H4 (cell line): Measurements from ENCODE around the gene RAC2. TPM values are rescaled to one million over a fixed set of nuclear protein-coding genes. Genes with fewer than 3 reads are reported as not detected.

ENCODE experiments used
- DNase-seq: peaks from one replicate; pipeline ENCODE4 v3.0.0-alpha.2; 2015; ENCODE audit warnings: low spot score
- total RNA-seq: library from RNA; depleted of rRNA; stranded (reverse); fragments of >200 nt; shearing (Covaris generic); gene quantifications from 2 replicates; pipeline ENCODE4 v1.2.3, GENCODE V29; 2014; rRNA removed

The RAC2 gene
- total RNA-seq: 15.5 and 20.9 TPM in 2 replicates

DNA sequence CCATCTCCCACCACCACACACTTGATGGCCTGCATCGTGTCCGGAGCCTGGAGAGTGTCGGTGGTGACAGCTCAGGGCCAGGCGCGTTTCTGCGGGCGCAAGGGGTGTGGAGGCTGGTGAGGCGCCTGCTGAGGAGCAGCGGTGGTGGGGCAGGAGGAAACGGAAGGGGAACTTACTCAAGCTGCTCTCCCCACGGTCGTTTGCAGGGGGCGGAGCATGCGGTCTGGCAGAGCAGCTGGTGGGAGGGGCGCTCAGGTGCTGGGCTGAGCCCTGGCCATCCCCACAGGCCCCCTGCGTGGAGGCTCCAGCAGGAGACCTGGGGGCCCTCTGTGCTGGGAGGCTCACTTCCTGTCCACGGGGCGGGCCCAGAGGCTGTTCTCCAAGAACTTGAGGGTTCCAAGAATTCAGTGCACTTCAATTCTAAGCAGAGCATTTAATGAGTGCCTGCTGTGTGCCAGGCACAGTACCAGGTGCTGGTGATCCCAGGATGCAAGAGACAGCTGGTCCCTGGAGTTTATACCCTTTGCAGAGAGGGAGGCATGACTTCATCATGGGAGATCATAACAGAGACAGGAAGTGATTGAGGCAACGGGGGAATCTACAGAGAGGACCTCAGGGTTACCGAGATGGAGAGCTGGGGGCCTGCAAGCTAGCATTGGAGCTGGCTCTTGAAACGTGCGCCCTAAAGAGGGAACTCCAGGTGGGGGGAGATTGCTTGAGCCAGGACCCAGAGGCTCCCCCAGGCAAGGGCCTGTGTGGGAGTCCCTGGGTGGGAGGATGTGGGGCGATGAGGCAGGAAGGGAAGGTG, at the start of gene RAC2:
TSS of gene RAC2 (minus strand) at position 156 of the 808 bp plus-strand sequence. CDS start at position 35, 121 bp downstream.
- peak; percentile 61 for DNase-seq

DNA sequence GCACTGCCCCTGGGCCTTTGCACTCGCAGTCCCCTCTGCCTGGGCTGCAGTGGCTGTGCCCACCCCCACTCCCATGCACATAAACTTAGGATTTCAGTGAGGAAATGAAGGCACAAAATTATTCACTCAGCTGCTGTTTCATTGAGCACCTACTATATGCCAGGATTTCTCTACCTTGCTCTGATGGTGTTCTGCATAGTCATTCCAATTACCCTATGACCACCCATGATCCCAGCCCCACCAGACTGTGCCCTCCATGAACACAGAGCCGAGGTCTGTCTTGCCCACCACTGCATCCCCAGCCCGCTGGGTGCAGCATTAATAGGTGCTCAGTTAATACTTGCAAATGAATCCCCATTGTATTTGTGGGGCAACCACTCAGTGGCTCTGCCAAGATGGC, 49.1 kb upstream of the RAC2 start:
- DNase-seq: no peak

DNA sequence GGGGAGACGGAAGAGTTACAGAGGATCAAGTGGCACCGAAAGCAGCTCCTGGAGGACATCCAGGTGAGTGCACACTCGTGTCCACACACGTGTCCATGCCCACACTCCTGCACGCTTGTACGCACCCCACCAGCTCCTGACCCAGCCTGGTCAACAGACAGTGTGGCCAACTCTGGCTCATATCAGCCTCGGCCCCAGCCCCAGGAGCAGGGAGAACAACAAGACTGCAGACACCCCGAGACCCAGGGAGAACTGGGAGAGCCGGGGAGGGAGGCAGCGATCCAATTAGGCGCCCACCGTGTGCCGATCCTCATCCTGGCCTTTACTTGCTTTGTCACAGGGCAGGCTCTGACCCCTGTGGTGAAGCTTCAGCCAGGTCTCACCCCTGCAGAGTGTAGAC, 48.6 kb upstream of the RAC2 start:
- no peak for DNase-seq

DNA sequence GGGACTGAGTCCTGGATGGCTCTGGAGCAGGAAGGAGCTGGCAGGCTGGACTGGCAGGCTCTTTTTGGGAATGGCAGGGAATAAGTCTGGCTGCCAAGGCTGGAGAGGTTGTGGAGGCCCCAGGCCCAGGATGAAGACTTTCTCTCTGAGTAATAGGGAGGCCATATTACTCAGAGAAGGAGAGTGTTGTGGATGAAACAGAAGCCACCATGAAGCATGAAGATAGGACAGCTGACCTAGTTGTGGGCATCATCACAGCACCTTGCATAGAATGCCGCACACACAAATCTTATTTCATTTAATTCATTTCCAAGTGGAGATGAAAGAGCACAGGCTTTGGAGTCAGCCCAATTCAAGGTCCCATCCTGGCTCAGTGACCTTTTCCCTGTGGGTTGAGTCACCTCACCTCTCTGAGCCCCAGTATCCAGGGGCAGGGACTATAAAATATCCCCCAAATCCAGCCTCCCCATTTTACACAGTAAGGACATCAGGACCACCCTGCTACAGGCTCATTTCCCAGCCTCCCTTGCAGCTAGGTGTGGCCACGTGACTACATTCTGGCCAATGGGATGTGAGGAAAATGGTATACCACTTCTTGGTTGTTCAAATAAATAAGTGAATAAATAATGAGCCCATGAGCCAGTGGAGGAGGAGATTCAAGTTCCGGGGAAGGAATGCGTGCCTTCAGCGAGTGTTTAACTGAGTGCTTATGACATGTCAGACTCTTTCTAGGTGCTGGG, 47.7 kb upstream of the RAC2 start:
- DNase-seq: no peak

DNA sequence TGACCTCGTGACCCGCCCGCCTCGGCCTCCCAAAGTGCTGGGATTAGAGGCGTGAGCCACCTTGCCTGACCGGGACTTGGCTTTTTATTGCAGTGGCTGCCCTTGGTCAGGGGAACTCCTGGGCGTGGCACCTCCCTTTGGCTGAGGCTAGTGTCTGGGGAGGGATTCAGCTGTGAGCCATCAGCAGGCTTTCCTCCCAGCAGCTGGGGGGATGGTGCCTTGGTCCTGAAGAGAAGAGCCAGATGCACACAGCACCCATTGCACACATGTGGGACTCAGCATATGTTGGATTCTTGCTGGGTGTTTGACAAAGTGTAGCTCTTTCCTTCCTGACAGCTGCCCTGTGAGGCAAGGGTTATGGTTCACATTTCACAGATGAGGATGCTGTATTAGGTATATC, 46.7 kb upstream of the RAC2 start:
- DNase-seq: no peak

DNA sequence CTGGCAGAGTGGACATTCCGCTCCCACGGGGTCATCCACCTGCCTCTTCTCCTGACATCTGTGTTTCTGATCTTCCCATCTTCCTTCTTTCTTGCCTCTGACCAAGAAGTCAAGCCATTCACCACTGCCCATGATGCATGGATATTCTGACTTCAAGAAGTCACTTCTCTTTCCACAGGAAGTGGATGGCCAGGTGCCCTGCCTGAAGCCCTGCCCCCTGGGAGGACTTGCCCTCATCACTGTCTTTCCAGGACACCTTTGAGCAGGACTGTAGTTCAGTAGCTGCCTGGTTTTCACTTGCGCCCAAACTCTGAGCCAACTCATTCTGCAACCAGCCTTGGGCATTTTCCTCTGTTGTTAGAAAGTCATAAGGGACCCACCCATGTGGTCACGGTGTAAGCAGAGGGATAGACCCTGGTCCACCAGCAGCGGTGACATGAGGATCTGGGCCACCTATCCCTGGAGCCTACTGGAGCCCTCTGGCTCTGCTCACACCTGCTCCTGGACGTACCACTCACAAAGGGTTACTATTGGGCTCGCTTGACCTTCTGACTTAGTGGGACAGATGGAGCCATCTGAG, 45.2 kb upstream of the RAC2 start:
- DNase-seq: no peak

DNA sequence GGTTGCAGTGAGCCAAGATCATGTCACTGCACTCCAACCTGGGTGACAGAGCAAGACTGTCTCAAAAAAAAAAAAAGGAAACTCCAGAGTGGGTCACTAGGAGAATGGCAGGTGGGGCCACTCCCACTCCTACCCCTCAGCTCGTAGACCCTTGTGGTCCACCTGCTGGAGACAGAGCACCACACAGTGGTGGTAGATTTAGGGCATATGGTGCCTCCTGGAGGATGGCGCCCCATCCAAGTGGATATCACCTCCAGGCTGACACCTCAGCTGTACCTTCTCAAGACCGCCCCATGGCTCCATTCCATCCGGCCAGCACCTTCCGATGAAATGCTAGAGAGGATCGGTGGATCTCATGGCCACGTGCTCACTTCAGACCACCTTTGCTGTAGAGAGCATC, 44.5 kb upstream of the RAC2 start:
- no peak for DNase-seq

DNA sequence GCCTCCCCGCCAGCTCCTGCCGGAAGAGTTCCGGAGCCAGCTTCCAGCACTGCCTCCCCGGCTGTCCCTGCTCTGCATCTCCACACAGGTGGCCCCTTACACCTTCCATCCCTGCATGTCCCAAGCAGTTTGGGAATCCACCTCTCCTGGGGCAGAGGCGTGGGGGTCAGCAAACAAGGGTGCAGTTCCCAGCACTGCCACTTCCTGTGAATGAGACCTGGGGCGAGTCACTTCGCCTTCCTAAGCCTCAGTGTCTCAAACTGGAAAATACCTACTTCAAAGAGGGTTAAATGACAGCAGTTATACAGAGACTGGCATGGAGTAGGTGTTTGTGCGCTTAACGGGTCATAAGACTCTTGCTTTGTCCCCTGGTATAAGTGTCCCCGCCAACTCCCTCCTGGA, 43.5 kb upstream of the RAC2 start:
- DNase-seq: no peak

DNA sequence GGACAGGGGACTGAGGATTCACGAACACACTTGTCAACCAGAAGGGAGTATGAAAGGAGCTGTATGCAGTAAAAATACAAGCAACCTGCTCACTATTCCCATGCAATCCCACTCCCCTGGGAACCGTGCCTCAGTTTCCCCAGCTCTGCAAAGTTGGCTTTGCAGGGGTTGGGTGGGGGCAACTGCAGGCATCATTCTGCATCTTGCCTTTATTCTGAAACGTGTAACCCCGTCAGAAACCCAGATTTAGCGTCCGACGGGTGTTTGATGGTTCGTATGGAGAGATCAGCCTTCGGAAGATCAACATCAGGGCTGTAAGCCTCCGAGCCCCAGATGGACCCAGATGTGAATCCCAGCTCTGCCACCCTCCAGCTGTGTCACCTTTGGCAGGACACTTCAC, 41.9 kb upstream of the RAC2 start:
- no peak for DNase-seq

DNA sequence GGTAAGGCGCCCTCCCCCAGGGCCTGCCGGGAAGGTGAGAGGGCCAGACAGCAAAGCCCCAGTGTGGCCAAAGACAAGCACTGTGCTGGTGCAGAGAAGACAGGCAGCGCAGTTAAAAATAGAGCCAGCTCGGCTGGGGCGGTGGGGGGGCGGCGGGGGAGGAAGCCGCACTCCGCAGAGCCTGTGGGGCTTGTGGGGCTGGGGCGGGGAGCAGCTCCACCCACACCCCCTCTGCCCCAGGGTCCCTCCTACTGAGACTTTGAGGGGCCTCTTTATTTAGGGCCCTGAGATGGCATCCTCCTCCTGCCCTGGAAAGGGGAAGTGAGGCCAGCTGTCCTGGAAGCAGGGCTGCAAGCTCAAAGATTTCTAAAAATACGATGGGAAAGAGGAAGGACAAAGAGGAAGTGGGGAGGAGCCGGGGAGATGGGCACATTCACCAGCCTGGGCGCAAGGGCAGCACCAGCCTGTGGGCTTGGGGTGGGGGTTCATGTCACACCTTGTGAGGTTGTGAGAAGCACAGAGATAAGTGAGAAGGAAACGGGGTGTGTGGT, 40.8 kb upstream of the RAC2 start:
- no peak for DNase-seq

DNA sequence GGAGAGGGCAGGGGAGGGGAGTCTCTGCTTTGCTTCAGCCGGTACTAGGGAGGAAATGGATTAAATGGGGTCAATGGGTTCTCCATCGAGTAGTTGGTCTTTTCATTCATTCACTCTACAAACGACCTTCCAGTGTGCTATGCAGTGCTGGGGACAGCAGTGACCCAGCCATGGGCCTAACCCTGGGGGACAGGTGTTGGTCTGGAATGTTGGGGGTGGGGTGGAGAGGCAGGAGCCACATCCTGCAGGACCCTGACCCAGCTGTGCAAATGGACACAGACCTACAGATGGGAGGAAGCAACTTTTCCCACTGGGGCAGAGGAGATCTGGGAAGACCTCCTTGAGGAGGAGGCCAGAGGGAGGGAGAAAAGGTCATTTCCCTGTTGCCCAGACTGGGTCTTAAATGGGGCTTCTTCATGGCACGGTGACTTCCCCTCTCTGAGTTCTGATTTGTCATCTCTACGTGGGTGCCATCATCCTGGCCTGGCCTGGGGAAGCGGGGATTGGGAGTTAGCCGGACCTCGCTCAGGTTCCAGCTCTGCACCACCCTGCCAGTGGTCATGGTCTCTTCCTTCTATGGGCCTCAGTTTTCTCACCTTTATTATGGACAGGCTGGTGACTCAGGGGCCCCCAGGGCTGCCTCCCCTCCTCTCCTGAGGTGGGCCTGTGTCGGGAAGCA, 40.2 kb upstream of the RAC2 start:
- DNase-seq: no peak

DNA sequence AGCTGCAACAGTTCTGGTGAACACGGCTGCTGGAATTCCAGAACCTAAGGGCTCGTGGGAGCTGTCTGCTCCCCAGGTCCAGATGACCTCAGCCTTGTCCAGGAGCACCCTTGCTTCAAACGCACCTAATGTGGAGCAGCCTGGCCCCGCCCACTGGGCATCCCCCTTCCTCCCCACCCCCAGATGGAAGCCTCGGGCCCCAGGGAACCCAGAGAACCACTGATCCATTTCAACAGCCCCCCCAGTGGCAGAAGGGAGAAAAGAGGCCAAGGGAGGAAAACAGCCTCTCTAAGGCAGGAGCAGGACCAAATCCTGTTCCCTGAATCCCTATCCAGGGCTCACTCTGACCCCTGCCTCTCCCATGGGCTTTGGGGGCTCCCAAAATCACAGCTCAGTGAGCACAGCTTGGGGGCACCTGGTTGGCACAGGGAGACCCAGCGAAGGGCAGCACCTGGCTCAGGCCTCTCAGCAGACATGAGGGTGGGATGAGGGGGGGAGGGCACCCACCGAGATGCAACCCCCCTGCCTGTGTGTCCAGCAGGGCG, 39.4 kb upstream of the RAC2 start:
- no peak for DNase-seq

DNA sequence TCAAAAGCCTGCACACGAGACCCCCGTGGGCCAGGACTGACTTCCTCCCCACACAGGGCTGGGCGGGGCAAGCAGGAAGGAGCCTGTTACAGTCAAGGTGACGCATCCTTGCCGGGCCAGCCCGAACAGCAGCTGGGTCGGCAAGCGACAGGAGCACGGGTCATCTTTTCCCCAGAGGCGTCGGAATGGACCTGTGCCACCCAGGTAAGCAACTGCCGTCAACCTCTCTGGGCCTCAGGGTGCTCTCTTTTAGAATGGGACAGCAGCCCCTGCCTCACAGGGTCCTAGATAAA, 38.3 kb upstream of the RAC2 start, which contains the start of gene CYTH4:
TSS of gene CYTH4 (plus strand) at position 124 of the 293 bp plus-strand sequence. CDS start at position 186, 62 bp downstream.
- no peak for DNase-seq

DNA sequence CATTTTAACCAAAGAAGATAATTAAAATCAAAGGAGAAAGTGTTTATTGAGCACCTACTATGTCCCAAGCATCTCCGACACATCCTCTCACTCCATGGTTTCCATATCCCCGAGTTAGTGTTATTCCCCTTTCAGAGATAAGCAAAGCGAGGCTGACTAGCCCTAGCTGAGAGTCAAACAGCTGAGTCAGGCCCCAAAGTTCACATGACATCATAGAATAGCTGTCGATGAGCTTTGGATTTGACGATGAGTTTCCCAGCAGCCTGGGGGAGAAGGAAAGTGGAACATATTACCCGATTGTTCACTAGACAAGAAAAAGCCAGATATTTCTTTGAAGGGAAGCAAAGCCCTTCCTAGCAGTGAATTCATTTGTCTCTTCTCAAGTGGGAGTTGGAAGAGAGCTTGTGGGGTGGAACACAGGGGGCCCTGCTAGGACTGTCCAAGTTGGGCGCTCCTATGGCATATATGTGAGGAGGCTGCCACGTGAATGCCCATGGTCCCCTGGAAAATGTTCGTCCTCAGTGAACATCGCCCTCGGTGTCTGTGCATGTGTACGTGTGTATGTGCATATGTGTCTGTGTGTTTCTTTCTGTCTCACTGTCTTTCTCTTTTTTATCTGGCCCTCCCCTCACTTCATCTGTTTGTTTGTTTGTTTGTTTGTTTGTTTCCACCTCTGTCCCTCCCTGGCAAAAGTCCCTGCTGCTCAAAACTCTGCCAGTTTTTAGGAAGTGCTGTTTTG, 37.7 kb upstream of the RAC2 start:
- DNase-seq: no peak

DNA sequence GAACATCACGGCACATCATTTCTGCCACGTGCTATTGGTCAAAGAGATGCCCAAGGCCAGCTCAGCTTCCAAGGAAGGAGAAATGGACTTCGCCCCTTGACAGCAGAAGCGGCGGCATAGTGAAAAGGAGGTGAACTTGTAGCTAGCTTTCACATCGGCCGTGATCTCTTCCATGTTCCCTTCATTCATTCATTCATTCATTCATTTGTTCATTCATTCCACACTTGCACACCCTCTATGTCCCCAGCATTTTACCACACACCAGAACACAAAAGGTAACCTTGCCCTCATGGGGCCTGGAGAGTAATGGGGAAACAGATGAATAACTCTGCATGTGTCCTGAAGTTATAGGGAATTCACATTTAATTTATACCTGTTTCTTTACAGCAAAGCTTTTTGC, 37.1 kb upstream of the RAC2 start:
- no peak for DNase-seq

DNA sequence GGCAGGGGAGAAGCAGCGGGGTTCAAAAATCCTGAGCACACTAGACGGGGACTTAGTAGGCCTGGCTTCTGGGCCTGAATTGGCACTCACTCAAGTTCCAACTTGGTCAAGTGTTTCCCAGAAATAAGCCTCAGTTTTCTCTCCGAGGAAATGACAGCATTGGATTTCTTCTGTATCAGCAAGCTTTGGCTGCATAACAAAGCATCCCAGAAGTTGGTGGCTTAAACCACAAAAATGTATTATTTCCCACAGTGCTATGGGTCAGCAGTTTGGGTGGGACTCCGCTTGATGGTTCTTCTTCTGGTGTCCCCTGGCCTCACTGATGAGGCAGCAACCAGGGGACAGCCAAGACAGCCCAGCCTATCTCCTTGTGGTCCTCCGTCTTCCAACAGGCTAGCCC, 36.6 kb upstream of the RAC2 start:
- no peak for DNase-seq

DNA sequence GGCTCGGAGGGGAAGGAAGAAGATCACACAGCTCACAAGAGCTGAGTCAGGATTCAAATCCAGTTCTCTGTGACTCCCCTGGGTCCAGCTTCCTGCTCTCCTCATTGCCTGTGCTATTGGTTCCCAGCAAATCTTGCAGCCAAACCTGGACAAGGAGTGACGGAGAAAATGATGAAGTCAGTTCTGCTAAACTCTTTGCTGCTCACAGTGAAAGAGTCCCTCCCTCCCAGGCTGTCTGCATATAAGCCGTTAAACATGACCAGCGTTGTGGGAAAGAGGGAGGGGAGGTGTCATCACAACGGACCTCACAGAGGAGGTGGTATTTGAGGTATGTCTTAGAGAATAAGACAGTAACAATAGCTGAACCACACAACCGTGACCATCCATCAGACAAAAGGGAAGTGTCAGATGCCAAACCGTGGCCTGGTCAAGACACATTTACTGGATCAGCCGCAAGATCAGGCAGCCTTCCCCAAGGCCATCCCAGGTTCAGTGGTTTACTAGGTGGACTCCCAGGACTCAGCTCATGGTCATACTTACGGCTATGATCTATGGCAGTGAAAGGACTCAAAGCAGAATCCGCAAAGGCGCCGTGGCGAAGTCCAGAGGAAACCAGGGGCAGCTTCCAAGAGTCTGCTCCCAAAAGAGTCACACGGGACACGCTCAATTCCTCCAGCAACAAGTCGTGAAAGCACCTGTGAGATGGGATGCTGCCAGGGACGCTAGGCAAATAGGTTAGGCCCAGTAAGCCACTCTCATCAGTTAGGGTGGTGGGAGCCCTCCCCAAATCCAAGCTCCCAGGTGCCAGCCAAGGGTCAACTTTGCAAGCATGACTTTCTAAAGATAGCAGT, 35.5 kb upstream of the RAC2 start:
- DNase-seq: no peak

DNA sequence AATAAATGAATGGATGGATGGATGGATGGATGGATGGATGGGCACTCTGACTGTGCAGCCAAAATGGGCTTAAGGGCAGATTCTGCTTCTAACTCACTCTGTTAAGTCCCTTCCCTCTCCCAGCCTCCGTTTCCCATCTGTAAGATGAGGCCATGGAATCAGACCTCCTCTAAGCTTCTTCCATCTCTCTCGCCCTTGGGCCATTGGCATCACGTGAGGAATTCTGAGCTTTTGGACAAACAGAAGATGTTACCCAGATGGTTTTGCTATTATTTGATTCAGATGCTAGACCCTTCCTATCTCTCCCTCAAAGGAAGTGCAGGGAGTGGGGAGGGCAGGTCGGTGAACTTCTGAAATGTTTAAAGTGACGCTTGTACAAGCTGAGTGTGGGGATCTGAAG, 34.2 kb upstream of the RAC2 start:
- no peak for DNase-seq

DNA sequence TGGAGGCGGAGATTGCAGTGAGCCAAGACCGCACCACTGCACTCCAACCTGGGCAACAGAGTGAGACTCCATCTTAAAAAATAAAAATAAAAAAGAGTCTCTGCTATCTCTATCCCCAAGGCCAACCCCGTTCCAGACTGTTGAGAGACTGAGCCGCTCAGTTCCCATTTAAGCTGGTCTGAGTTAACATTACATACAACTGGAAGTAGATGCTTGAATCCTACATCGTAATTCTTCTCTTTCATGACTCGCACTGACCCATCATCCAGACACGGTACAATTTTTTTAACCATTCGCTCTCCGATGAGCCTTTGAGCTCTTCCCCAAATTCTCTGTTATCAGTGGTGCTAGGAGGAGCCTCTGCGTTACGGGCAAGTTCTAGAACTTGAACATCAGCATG, 33.3 kb upstream of the RAC2 start:
- DNase-seq: no peak

DNA sequence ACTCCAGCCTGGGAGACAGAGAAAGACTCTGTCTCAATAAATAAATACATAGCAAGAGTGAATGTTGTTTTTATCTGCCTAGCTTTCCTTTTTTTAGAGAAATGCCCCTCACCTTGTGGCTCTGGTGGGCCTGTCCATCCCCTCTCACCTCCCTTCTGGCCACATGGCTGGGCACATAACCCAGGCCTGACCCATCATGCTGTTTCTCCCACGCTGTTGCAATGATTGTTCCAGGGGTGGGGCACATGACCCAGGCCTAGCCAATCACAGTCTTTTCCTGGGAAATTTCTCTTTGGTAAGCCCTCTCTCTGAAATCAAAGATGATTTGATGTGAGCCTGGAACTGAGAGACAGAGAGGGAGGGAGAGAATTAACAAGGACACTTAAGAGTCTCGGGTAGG, 32.7 kb upstream of the RAC2 start:
- no peak for DNase-seq
